Astrocyte of the spinal cord (primary cell): Measurements from ENCODE around the gene ARL4D.

Experiments used
- DNase-seq: peaks from one replicate; pipeline ENCODE4 v3.0.0; 2011; ENCODE audit warnings: low read depth, low spot score
- H3K4me3 ChIP-seq: 2 replicates; pipeline ENCODE4 v1.5.1; 2011; ENCODE audit warnings: low read depth, mild to moderate bottlenecking, low read length, moderate library complexity
- CTCF ChIP-seq: IDR thresholded peaks from 2 replicates; pipeline ENCODE4 v1.5.1; 2012; ENCODE audit warnings: low read depth, mild to moderate bottlenecking, low read length, inconsistent platforms
- in situ Hi-C: cut with HindIII; loops from 2 replicates; pipeline ENCODE4 v1.10.0; 2017; ENCODE audit warnings: low sequenced_read_pairs

ARL4D gene

GRCh38 chr17:43423777-43424455 lies 25.1 kb downstream of the ARL4D start:
- DNase-seq, result no peak
- in situ Hi-C loops, result no loop called here
- H3K4me3 ChIP-seq, result no peak overlapping the region
- no peak for TF ChIP-seq CTCF

- in situ Hi-C loops, result no loop called here
- no peak for TF ChIP-seq CTCF
- H3K4me3 ChIP-seq, result no peak overlapping the region
- no peak for DNase-seq
Observed at GRCh38 chr17:43427362-43428043, 28.7 kb downstream of the ARL4D start.

- no peak for DNase-seq
- no peak overlapping the region for H3K4me3 ChIP-seq
- in situ Hi-C loops, result no loop called here
- peak; percentile 17 for TF ChIP-seq CTCF
Observed at GRCh38 chr17:43428524-43428923, 29.7 kb downstream of the ARL4D start.

- no peak for DNase-seq
- TF ChIP-seq CTCF, result no peak
- H3K4me3 ChIP-seq, result no peak overlapping the region
- in situ Hi-C loops, result no loop called here
Observed at GRCh38 chr17:43430936-43431713, 32.3 kb downstream of the ARL4D start.

- H3K4me3 ChIP-seq, result no peak overlapping the region
- DNase-seq, result no peak
- TF ChIP-seq CTCF, result no peak
- in situ Hi-C loops, result no loop called here
Observed at GRCh38 chr17:43431714-43432523, 33.1 kb downstream of the ARL4D start.

GRCh38 chr17:43434902-43435319 lies 36.1 kb downstream of the ARL4D start:
- DNase-seq, result peak; percentile 49
- TF ChIP-seq CTCF, result no peak
- H3K4me3 ChIP-seq, result no peak overlapping the region
- in situ Hi-C loops, result no loop called here
